Gastroesophageal sphincter (tissue), 3 donors: Measurements from ENCODE around the gene ARHGEF6.

Source experiments
- POLR2A ChIP-seq, 2 donors: fragments of 450-650 bp; IDR thresholded peaks; one replicate each; pipeline ENCODE4 v1.6.1; 2017; ENCODE audit warnings: antibody characterized with exemption in 2 of 2, mild to moderate bottlenecking in 2 of 2, moderate library complexity in 1 of 2
- POLR2AphosphoS5 ChIP-seq: sonication (generic); formaldehyde crosslinking; IDR thresholded peaks from one replicate; pipeline ENCODE4 v1.6.1; 2017; ENCODE audit warnings: antibody characterized with exemption
- TF ChIP-seq, protein P1 (sequence below), 4 experiments: fragments of 200-600 bp in 2 of 4; fragments of 450-650 bp in 2 of 4; sonication (generic) in 1 of 4; IDR thresholded peaks; one replicate each; pipeline ENCODE4 v1.5.1; 2017 to 2019; ENCODE audit warnings: antibody characterized with exemption in 4 of 4, mild to moderate bottlenecking in 2 of 4, moderate library complexity in 2 of 4

DNA sequence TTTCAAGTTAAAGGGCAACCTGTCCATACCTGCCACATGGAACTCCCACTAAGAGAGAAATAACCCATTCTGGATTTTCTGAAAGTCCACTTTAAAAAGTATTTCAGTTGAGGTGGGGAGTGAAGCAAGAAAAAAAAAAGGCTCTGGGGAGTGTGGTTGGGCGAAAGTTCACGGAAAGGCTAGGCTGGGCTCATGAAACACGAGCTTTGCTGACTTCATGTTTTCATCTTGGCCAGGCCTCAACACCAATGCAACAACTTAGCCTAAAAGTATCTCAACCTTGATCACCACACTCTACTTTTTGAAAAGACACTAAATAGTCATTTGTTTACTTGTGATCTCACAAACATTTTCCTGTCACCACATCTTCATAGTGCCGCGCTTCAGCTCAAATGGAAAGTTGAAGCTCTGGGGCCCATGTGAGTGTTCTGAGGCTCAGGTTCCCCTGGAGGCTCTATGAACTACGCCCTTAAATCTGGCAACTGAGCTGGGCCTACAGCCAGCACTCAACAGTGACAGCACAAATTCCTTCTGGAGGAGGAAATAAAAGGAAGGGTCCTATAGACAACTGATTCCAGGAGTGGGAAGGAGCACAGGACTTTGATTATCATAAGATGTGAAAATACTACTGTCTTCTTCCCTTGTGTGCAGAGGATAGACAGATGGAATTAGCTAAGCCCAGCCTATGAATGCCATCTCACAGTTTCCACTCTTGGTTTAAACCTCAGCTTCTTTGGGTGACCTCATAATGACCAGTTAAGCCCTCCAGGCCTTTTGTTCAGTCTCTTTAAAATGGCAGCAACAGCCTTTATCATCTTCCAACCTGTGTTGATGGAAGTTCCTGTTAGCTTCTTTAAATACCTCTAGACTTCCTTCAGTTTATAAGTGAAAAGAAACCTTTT, 127.7 kb downstream of the ARHGEF6 start:
- TF ChIP-seq, protein P1, sequence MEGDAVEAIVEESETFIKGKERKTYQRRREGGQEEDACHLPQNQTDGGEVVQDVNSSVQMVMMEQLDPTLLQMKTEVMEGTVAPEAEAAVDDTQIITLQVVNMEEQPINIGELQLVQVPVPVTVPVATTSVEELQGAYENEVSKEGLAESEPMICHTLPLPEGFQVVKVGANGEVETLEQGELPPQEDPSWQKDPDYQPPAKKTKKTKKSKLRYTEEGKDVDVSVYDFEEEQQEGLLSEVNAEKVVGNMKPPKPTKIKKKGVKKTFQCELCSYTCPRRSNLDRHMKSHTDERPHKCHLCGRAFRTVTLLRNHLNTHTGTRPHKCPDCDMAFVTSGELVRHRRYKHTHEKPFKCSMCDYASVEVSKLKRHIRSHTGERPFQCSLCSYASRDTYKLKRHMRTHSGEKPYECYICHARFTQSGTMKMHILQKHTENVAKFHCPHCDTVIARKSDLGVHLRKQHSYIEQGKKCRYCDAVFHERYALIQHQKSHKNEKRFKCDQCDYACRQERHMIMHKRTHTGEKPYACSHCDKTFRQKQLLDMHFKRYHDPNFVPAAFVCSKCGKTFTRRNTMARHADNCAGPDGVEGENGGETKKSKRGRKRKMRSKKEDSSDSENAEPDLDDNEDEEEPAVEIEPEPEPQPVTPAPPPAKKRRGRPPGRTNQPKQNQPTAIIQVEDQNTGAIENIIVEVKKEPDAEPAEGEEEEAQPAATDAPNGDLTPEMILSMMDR (IDR thresholded peaks at IDR 0.05): no peak
- TF ChIP-seq POLR2AphosphoS5 (no peak), POLR2A (IDR thresholded peaks at IDR 0.05) (no peak)
